SU-DHL-6 (cell line): ENCODE data around the gene GORASP1.

Experiments used
- EZH2phosphoT487 ChIP-seq: fragments of 200-600 bp; sonication (generic), shearing (Covaris generic); conservative IDR thresholded peaks from 2 replicates; pipeline ENCODE4 v1.6.1; 2018; ENCODE audit warnings: mild to moderate bottlenecking, antibody characterized with exemption, low read length, moderate library complexity, mixed read lengths
- TF ChIP-seq, protein P1 (sequence below): fragments of 200-600 bp; sonication (generic); IDR thresholded peaks from one replicate; pipeline ENCODE4 v1.5.1; 2017; ENCODE audit warnings: antibody characterized with exemption, mild to moderate bottlenecking, low read length, moderate library complexity; ENCODE audit not compliant: insufficient read depth, poor library complexity, severe bottlenecking

DNA sequence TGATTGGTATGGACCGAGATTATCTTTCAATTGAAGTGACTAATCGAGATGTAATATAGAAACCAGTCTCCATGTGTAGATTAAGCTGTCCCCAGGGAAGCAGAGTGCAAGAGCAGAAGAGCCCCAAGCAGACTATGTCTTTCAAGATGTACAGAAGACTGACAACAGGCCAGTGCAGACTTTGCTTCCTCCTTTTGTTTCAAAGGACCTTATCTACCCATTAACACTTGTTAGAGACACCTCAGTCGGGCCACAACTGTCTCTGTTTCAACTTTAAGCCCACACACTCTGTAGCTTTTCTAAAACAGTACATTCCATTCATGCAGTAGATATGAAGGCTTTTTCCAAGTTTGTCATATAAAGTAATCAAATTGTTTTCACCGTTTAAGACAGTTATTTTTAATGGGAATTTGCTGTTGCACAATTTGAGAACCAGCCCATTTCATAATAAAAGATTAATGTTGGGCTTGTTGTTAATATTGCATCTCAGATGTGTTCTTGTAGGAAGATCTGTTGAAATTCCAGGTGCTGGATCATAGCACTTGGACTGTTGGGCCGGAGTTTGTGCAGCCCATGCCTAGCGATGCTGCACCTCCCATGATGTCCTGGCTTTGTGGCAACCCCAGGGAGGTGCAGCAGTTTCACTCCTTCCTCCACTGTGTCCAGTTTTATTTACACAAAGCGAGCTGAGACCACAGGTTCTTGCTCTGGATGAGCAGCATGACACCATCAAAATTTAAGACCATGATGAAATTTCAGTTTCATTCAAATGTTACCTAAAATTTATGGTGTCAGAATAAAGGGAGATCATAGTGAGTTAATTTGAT is 12.4 kb downstream of the GORASP1 start:
- TF ChIP-seq, protein P1, sequence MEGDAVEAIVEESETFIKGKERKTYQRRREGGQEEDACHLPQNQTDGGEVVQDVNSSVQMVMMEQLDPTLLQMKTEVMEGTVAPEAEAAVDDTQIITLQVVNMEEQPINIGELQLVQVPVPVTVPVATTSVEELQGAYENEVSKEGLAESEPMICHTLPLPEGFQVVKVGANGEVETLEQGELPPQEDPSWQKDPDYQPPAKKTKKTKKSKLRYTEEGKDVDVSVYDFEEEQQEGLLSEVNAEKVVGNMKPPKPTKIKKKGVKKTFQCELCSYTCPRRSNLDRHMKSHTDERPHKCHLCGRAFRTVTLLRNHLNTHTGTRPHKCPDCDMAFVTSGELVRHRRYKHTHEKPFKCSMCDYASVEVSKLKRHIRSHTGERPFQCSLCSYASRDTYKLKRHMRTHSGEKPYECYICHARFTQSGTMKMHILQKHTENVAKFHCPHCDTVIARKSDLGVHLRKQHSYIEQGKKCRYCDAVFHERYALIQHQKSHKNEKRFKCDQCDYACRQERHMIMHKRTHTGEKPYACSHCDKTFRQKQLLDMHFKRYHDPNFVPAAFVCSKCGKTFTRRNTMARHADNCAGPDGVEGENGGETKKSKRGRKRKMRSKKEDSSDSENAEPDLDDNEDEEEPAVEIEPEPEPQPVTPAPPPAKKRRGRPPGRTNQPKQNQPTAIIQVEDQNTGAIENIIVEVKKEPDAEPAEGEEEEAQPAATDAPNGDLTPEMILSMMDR: no peak
- no peak for TF ChIP-seq EZH2phosphoT487
